ENCODE measurements around the gene CBLC. TPM values are rescaled to one million over a fixed set of nuclear protein-coding genes. Genes with fewer than 3 reads are reported as not detected.

The CBLC gene
- total RNA-seq, 2 experiments from 2014 or later: not detected

- Mint-ChIP-seq H3K4me3 (no peak overlapping the region), H3K9me3 (no peaks in the 10 kb centered on the region), H3K27me3 (peaks cover 22% of the 10 kb centered on the region), H3K36me3 (ENCODE audit: low read depth) (no peaks in the 10 kb centered on the region), H3K27ac (no peak overlapping the region), H3K4me1 (ENCODE audit: low read depth) (no peaks in the 10 kb centered on the region)
- intact Hi-C loops (cut with micrococcal nuclease): no loop called here
- POLR2A ChIA-PET: no interaction called here
- CTCF ChIA-PET: interaction anchor here (1.0 to 1.2 kb wide), 5 partner anchors 9 to 150 kb away, joined by 3 to 4 read pairs (median 3); no protein-coding TSS in a partner anchor
- no peak for TF ChIP-seq CTCF (IDR thresholded peaks at IDR 0.05)
- no peak for DNase-seq
- no peak for ATAC-seq
Observed at GRCh38 chr19:44807162-44807561, 29.5 kb downstream of the CBLC start.

DNA sequence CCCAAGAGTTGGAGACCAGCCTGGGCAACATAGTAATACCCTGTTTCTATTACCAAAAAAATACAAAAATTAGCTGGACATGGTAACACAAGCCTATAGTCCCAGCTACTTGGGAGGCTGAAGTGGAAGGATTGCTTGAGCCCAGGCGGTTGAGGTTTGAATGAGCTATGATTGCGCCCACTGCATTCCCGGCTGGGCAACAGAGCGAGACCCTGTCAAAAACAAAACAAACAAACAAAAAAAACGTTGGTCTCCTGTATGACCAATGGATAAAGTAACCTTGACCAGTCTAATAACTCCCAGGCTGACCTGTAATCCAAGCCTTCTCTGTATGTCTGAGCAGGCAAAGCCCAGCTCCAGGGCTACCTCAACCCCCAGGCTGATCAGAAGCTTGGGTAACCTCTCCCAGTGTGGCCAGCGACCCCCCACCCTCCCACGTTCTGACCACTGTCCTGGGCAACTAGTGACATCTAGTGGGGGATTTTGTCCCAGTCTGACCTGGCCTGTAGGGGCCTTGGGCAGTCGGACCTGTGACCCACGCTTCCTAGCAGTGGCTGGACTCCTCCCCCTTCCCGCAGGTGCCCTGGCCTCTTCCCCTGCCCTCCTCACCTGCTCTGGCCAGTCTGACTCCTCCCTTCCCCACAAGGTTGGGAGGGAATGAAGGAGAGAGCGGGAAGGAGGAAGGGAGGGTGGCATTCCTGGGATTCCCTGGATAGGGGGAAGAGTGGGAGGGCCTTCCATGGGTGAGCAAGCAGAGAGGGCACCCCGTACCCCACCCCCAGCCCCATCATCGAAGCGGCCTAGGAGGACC lies 30.2 kb downstream of the CBLC start:
- peaks cover 22% of the 10 kb centered on the region for H3K27me3 Mint-ChIP-seq
- no peak for TF ChIP-seq CTCF (IDR thresholded peaks at IDR 0.05)
- intact Hi-C loops (cut with micrococcal nuclease): no loop called here
- ATAC-seq (no peak), DNase-seq (no peak)
- no peaks in the 10 kb centered on the region for H3K9me3 Mint-ChIP-seq
- ChIA-PET POLR2A (no interaction called here), CTCF (interaction anchor here (1.0 to 1.2 kb wide), 5 partner anchors 9 to 151 kb away, joined by 3 to 4 read pairs (median 3); no protein-coding TSS in a partner anchor)
- H3K27ac Mint-ChIP-seq: no peak overlapping the region
- no peaks in the 10 kb centered on the region for H3K4me1 Mint-ChIP-seq (ENCODE audit: low read depth)
- H3K4me3 Mint-ChIP-seq: no peak overlapping the region
- H3K36me3 Mint-ChIP-seq (ENCODE audit: low read depth): no peaks in the 10 kb centered on the region

GRCh38 chr19:44808463-44809371 lies 31.0 kb downstream of the CBLC start, which contains the start of gene BCAM:
Gene BCAM (plus strand): TSS chr19:44809103. CDS start chr19:44809125, 22 bp downstream.
- peaks cover 23% of the 10 kb centered on the region for H3K27me3 Mint-ChIP-seq

GRCh38 chr19:44809577-44810233 lies 32.0 kb downstream of the CBLC start:
- ATAC-seq (no peak), DNase-seq (no peak)
- Mint-ChIP-seq H3K36me3 (ENCODE audit: low read depth) (no peaks in the 10 kb centered on the region), H3K9me3 (no peaks in the 10 kb centered on the region), H3K27me3 (peaks cover 24% of the 10 kb centered on the region), H3K4me3 (no peak overlapping the region), H3K27ac (no peak overlapping the region), H3K4me1 (ENCODE audit: low read depth) (no peaks in the 10 kb centered on the region)
- CTCF ChIA-PET: no interaction called here
- intact Hi-C loops (cut with micrococcal nuclease): no loop called here
- POLR2A ChIA-PET: interaction anchor here (0.7 kb wide), 1 partner anchor 135 kb away, joined by 3 read pairs; no protein-coding TSS in a partner anchor
- TF ChIP-seq CTCF (IDR thresholded peaks at IDR 0.05): no peak

More at GRCh38 chr19:44808463-44809371, 31.0 kb downstream of the CBLC start, which contains the start of gene BCAM:
- Mint-ChIP-seq H3K4me3 (no peak within 1 kb of the TSS), H3K27ac (no peak within 1 kb of the TSS), H3K36me3 (ENCODE audit: low read depth) (no peaks in the 10 kb centered on the region), H3K9me3 (no peaks in the 10 kb centered on the region), H3K4me1 (ENCODE audit: low read depth) (no peaks in the 10 kb centered on the region)
- POLR2A ChIA-PET: interaction anchor here (0.7 kb wide), 1 partner anchor 136 kb away, joined by 3 read pairs; no protein-coding TSS in a partner anchor
- DNase-seq (peak; percentile 13), ATAC-seq (no peak)
- no peak for TF ChIP-seq CTCF (IDR thresholded peaks at IDR 0.05)
- intact Hi-C loops (cut with micrococcal nuclease): no loop called here
- CTCF ChIA-PET: interaction anchor here (1.2 kb wide), 1 partner anchor 38 kb away, joined by 3 read pairs; no protein-coding TSS in a partner anchor
